ENCODE results near the gene RAB41.

- TF ChIP-seq TAF1 (IDR thresholded peaks at IDR 0.05; ENCODE audit: borderline replicate concordance, low read depth, low read length) (no peak), CTCF (IDR thresholded peaks at IDR 0.05 in 2 of 3, conservative IDR thresholded peaks at IDR 0.05 in 1 of 3; ENCODE audit: control insufficient read depth in 2 of 3, extremely low read depth in 1 of 3, insufficient read depth in 1 of 3, low read depth in 3 of 3, low read length in 3 of 3) (no peak), POLR2A (IDR thresholded peaks at IDR 0.05; ENCODE audit: low read depth, low read length) (no peak), MYC (IDR thresholded peaks at IDR 0.05; ENCODE audit: insufficient read depth, insufficient read length, insufficient replicate concordance, low read length, severe bottlenecking) (no peak), POLR2AphosphoS5 (IDR thresholded peaks at IDR 0.05; ENCODE audit: low read length) (no peak), CREM (IDR thresholded peaks at IDR 0.05; ENCODE audit: low read depth) (no peak)
- TF ChIP-seq, protein P1, sequence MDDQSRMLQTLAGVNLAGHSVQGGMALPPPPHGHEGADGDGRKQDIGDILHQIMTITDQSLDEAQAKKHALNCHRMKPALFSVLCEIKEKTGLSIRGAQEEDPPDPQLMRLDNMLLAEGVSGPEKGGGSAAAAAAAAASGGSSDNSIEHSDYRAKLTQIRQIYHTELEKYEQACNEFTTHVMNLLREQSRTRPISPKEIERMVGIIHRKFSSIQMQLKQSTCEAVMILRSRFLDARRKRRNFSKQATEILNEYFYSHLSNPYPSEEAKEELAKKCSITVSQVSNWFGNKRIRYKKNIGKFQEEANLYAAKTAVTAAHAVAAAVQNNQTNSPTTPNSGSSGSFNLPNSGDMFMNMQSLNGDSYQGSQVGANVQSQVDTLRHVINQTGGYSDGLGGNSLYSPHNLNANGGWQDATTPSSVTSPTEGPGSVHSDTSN (IDR thresholded peaks at IDR 0.05; ENCODE audit: insufficient replicate concordance, low read depth, low read length), result no peak
These were observed 7.3 kb downstream of the RAB41 start for GRCh38 chrX:70289168-70289792.
